HEK293 (cell line): Measurements from ENCODE around the gene DCAF5.

Source experiments
- CTCF ChIA-PET: fragments of 350-600 bp; formaldehyde crosslinking; extraction: SDS; loops from one replicate; lab custom pipeline; 2021; ENCODE audit warnings: antibody characterized with exemption; lab: Yijun Ruan, JAX
- POLR2A ChIA-PET: fragments of 300-600 bp; formaldehyde crosslinking; extraction: SDS; loops from one replicate; lab custom pipeline; 2020; ENCODE audit warnings: antibody characterized with exemption, inconsistent platforms; lab: Yijun Ruan, JAX
- H3K27ac ChIP-seq: fragments of 200-500 bp; sonication (Bioruptor generic); 2 replicates; pipeline ENCODE4 v1.5.1; 2014; ENCODE audit warnings: low read depth, low read length, control low read depth, inconsistent platforms; ENCODE audit errors: extremely low read depth
- H3K36me3 ChIP-seq, 2 experiments: fragments of 200-500 bp in 1 of 2; sonication (Bioruptor generic) in 1 of 2; 1 replicate in 1 of 2; 2 replicates in 1 of 2; pipeline ENCODE4 v1.5.1; 2014 to 2017; ENCODE audit warnings: inconsistent platforms in 2 of 2, low read length in 2 of 2; ENCODE audit not compliant: control insufficient read depth in 2 of 2, insufficient read depth in 1 of 2
- H3K4me1 ChIP-seq: fragments of 200-500 bp; sonication (Bioruptor generic); 2 replicates; pipeline ENCODE4 v1.5.1; 2014; ENCODE audit warnings: mild to moderate bottlenecking, low read length, inconsistent platforms; ENCODE audit not compliant: control insufficient read depth, insufficient read depth
- H3K4me3 ChIP-seq: 2 replicates; pipeline ENCODE4 v1.5.1; 2011; ENCODE audit warnings: low read depth, mild to moderate bottlenecking, control low read depth, low read length, moderate library complexity
- H3K9me3 ChIP-seq: fragments of 200-500 bp; sonication (Bioruptor generic); 2 replicates; pipeline ENCODE4 v1.5.1; 2014; ENCODE audit warnings: low read depth, low read length, inconsistent platforms; ENCODE audit not compliant: control insufficient read depth, insufficient read depth
- GLIS1 ChIP-seq: fragments of 450-650 bp; formaldehyde crosslinking; IDR thresholded peaks from 2 replicates; pipeline ENCODE4 v1.5.1; 2016; ENCODE audit warnings: missing biosample characterization, missing genetic modification characterization
- KLF8 ChIP-seq: fragments of 450-650 bp; formaldehyde crosslinking; IDR thresholded peaks from 2 replicates; pipeline ENCODE4 v1.5.1; 2016; ENCODE audit warnings: missing biosample characterization, missing genetic modification characterization
- MEIS1 ChIP-seq: sonication (generic); formaldehyde crosslinking; IDR thresholded peaks from 2 replicates; pipeline ENCODE4 v1.8.1; 2022; ENCODE audit warnings: missing genetic modification reagents, mild to moderate bottlenecking, borderline replicate concordance
- ZBTB20 ChIP-seq: fragments of 450-650 bp; formaldehyde crosslinking; IDR thresholded peaks from 2 replicates; pipeline ENCODE4 v1.5.1; 2016; ENCODE audit warnings: missing biosample characterization, missing genetic modification characterization
- ZFP3 ChIP-seq: fragments of 450-650 bp; formaldehyde crosslinking; IDR thresholded peaks from 2 replicates; pipeline ENCODE4 v1.5.1; 2016; ENCODE audit warnings: low read depth, missing biosample characterization, missing genetic modification characterization
- ZNF132 ChIP-seq: fragments of 450-650 bp; formaldehyde crosslinking; IDR thresholded peaks from 2 replicates; pipeline ENCODE4 v1.5.1; 2017; ENCODE audit warnings: missing biosample characterization, missing genetic modification characterization, borderline replicate concordance
- ZNF138 ChIP-seq: fragments of 450-650 bp; formaldehyde crosslinking; IDR thresholded peaks from 2 replicates; pipeline ENCODE4 v1.5.1; 2016; ENCODE audit warnings: missing biosample characterization, missing genetic modification characterization, borderline replicate concordance
- ZNF19 ChIP-seq: fragments of 450-650 bp; formaldehyde crosslinking; IDR thresholded peaks from 2 replicates; pipeline ENCODE4; 2016; ENCODE audit warnings: missing biosample characterization, missing genetic modification characterization, low read depth
- ZNF26 ChIP-seq: fragments of 450-650 bp; formaldehyde crosslinking; IDR thresholded peaks from 2 replicates; pipeline ENCODE4 v1.5.1; 2016; ENCODE audit warnings: missing biosample characterization, missing genetic modification characterization
- ZNF416 ChIP-seq: fragments of 450-650 bp; formaldehyde crosslinking; IDR thresholded peaks from 2 replicates; pipeline ENCODE4 v1.5.1; 2016; ENCODE audit warnings: missing biosample characterization, missing genetic modification characterization
- ZNF518A ChIP-seq: fragments of 450-650 bp; formaldehyde crosslinking; conservative IDR thresholded peaks from 2 replicates; pipeline ENCODE4 v1.5.1; 2016; ENCODE audit warnings: low read depth, missing biosample characterization, missing genetic modification characterization
- ZNF560 ChIP-seq: fragments of 450-650 bp; formaldehyde crosslinking; IDR thresholded peaks from 2 replicates; pipeline ENCODE4 v1.5.1; 2017; ENCODE audit warnings: missing biosample characterization, missing genetic modification characterization, borderline replicate concordance
- ZNF704 ChIP-seq: fragments of 450-650 bp; formaldehyde crosslinking; IDR thresholded peaks from 2 replicates; pipeline ENCODE4 v1.5.1; 2016; ENCODE audit warnings: missing biosample characterization, missing genetic modification characterization

The DCAF5 gene

GRCh38 chr14:69002069-69002468 lies 150.8 kb downstream of the DCAF5 start (continued):
- no peak for TF ChIP-seq ZNF518A (tag by site-specific recombination)
- no peak for TF ChIP-seq ZNF26 (tag by site-specific recombination)
- TF ChIP-seq KLF8 (tag by site-specific recombination) = no peak
- TF ChIP-seq ZNF132 (tag by site-specific recombination) = no peak
- no peak for TF ChIP-seq ZNF138 (tag by site-specific recombination)
- no peak for TF ChIP-seq ZBTB20 (tag by site-specific recombination)
- no peak for TF ChIP-seq ZNF560
- TF ChIP-seq ZNF416 (tag by site-specific recombination) = no peak
- no peak for TF ChIP-seq ZNF19 (tag by site-specific recombination)
- no peak for TF ChIP-seq ZFP3 (tag by site-specific recombination)

GRCh38 chr14:69001375-69001774 lies 151.5 kb downstream of the DCAF5 start:
- Histone ChIP-seq H3K9me3 (no peaks in the 10 kb centered on the region), H3K36me3 (no peaks in the 10 kb centered on the region), H3K4me1 (no peaks in the 10 kb centered on the region), H3K27ac (no peak overlapping the region), H3K4me3 (no peak overlapping the region)
- ChIA-PET CTCF (interaction anchor here (1.0 to 1.5 kb wide), 4 partner anchors 13 to 128 kb away, joined by 3 to 5 read pairs (median 4); no protein-coding TSS in a partner anchor), POLR2A (no interaction called here)
- TF ChIP-seq MEIS1 (no peak), ZNF704 (tag by site-specific recombination) (no peak), GLIS1 (no peak)
